GM23338 (cell line): Measurements from ENCODE around the gene TMCO4. TPM values are rescaled to one million over a fixed set of nuclear protein-coding genes. Genes with fewer than 3 reads are reported as not detected.

Source experiments
- ATAC-seq: fragments of 200-7000 bp; cut with Tn5 transposase; 3 replicates; pipeline ENCODE4 v1.9.1; 2020
- DNase-seq: peaks from one replicate; pipeline ENCODE4 v3.0.0-alpha.2; 2015; ENCODE audit warnings: low spot score
- H2AFZ ChIP-seq: fragments of 200-600 bp; sonication (generic); 2 replicates; pipeline ENCODE4 v1.8.0; 2016; ENCODE audit warnings: antibody characterized with exemption, mild to moderate bottlenecking, moderate library complexity
- H3F3A ChIP-seq: fragments of 200-600 bp; sonication (generic); replicated peaks from 2 replicates; pipeline ENCODE4 v1.8.0; 2017; ENCODE audit warnings: antibody characterized with exemption, mixed run types, low read depth
- H3K27ac ChIP-seq: fragments of 200-600 bp; sonication (generic); 2 replicates; pipeline ENCODE4 v1.6.1; 2016; ENCODE audit warnings: low read depth
- H3K27me3 ChIP-seq: fragments of 200-600 bp; sonication (generic); 2 replicates; pipeline ENCODE4 v1.8.0; 2016; ENCODE audit warnings: mild to moderate bottlenecking, mixed run types, moderate library complexity; ENCODE audit not compliant: insufficient read depth
- H3K36me3 ChIP-seq: fragments of 200-600 bp; sonication (generic); 2 replicates; pipeline ENCODE4 v1.8.0; 2016; ENCODE audit warnings: mild to moderate bottlenecking; ENCODE audit not compliant: insufficient read depth
- H3K4me1 ChIP-seq: fragments of 200-600 bp; sonication (generic); 2 replicates; pipeline ENCODE4 v1.8.0; 2016; ENCODE audit warnings: mild to moderate bottlenecking, moderate library complexity; ENCODE audit not compliant: insufficient read depth
- H3K4me2 ChIP-seq: fragments of 200-600 bp; sonication (generic); 2 replicates; pipeline ENCODE4 v1.7.1; 2017; ENCODE audit warnings: mixed run types
- H3K4me3 ChIP-seq: fragments of 200-600 bp; sonication (generic); 2 replicates; pipeline ENCODE4 v1.6.1; 2016; ENCODE audit warnings: mixed run types
- H3K79me2 ChIP-seq: fragments of 200-600 bp; sonication (generic); replicated peaks from 2 replicates; pipeline ENCODE4 v1.8.0; 2017; ENCODE audit warnings: mild to moderate bottlenecking; ENCODE audit not compliant: insufficient read depth
- H3K9me2 ChIP-seq: fragments of 200-600 bp; sonication (generic); 2 replicates; pipeline ENCODE4 v1.8.0; 2017; ENCODE audit not compliant: insufficient read depth
- H4K20me1 ChIP-seq: fragments of 200-600 bp; sonication (generic); replicated peaks from 2 replicates; pipeline ENCODE4 v1.8.0; 2017; ENCODE audit warnings: mild to moderate bottlenecking; ENCODE audit not compliant: insufficient read depth
- H3K27ac Mint-ChIP-seq: 2 replicates; pipeline ENCODE4 v1.8.0; 2020; ENCODE audit warnings: inconsistent platforms, mild to moderate bottlenecking, moderate library complexity, mixed read lengths
- H3K27me3 Mint-ChIP-seq: 3 replicates; pipeline ENCODE4 v1.8.0; 2022; ENCODE audit warnings: low read depth, mild to moderate bottlenecking, moderate library complexity, mixed read lengths, inconsistent platforms; ENCODE audit not compliant: insufficient read depth, poor library complexity
- H3K36me3 Mint-ChIP-seq: 3 replicates; pipeline ENCODE4 v1.8.0; 2021; ENCODE audit warnings: low read depth, mild to moderate bottlenecking, inconsistent platforms, moderate library complexity, mixed read lengths
- H3K4me1 Mint-ChIP-seq: 3 replicates; pipeline ENCODE4 v1.8.0; 2020; ENCODE audit warnings: mild to moderate bottlenecking, inconsistent platforms, mixed read lengths
- H3K4me3 Mint-ChIP-seq: 3 replicates; pipeline ENCODE4 v1.8.0; 2021; ENCODE audit warnings: moderate library complexity, mild to moderate bottlenecking, inconsistent platforms, mixed read lengths
- H3K9me3 Mint-ChIP-seq: 3 replicates; pipeline ENCODE4 v1.8.0; 2020; ENCODE audit warnings: moderate library complexity, mild to moderate bottlenecking, inconsistent platforms, mixed read lengths
- EZH2 ChIP-seq: fragments of 200-600 bp; sonication (generic); IDR thresholded peaks from one replicate; pipeline ENCODE4 v1.8.0; 2017; ENCODE audit warnings: antibody characterized with exemption, mild to moderate bottlenecking, low read depth; ENCODE audit not compliant: unreplicated experiment
- EZH2phosphoT487 ChIP-seq: fragments of 200-600 bp; sonication (generic); IDR thresholded peaks from one replicate; pipeline ENCODE4 v1.8.1; 2018; ENCODE audit warnings: antibody characterized with exemption; ENCODE audit not compliant: unreplicated experiment
- POLR2AphosphoS5 ChIP-seq: IDR thresholded peaks from 2 replicates; pipeline ENCODE4 v1.6.1; 2016; ENCODE audit warnings: antibody characterized with exemption, low read depth
- polyA plus RNA-seq: library from polyadenylated mRNA; unstranded; fragments of >200 nt; fragmentation: Nextera tagmentation; extraction: Ambion mirVana; gene quantifications from 2 replicates; pipeline ENCODE4 v1.2.1, GENCODE V29; 2016
- total RNA-seq: library from RNA; depleted of rRNA; stranded (reverse); fragments of >200 nt; shearing (Covaris generic); gene quantifications from 2 replicates; pipeline ENCODE4 v1.2.3, GENCODE V29; 2014
- TF ChIP-seq, protein P1 (sequence below): IDR thresholded peaks from one replicate; pipeline ENCODE4 v1.6.1; 2018; ENCODE audit warnings: antibody characterized with exemption; ENCODE audit not compliant: unreplicated experiment
- TF ChIP-seq, protein P2 (sequence below), 2 experiments: fragments of 200-600 bp in 1 of 2; sonication (generic) in 1 of 2; conservative IDR thresholded peaks; 2 replicates each; pipeline versions ENCODE4 v1.5.1 to v1.6.1; 2016 to 2017; ENCODE audit warnings: antibody characterized with exemption in 2 of 2, low read depth in 2 of 2, mild to moderate bottlenecking in 2 of 2, moderate library complexity in 1 of 2
- TF ChIP-seq, protein P3 (sequence below): fragments of 250-450 bp; sonication (Bioruptor Pico); IDR thresholded peaks from 2 replicates; pipeline ENCODE4 v1.5.0; 2020; ENCODE audit warnings: mild to moderate bottlenecking, moderate library complexity

Gene TMCO4
- total and polyA plus RNA-seq, 2 experiments from 2014 or later: 2.6 to 6.9 TPM

GRCh38 chr1:19640363-19641316 is 159.1 kb downstream of the TMCO4 start:
- H3K27ac ChIP-seq: no peak overlapping the region
- H3K4me1 ChIP-seq: peaks cover 11% of the 10 kb centered on the region
- no peak overlapping the region for H3K4me3 Mint-ChIP-seq
- H3K27ac Mint-ChIP-seq: no peak overlapping the region
- H3K36me3 Mint-ChIP-seq: peaks cover 2% of the 10 kb centered on the region; the same call in 2 of the 3 replicates
- ATAC-seq (peak; percentile 72), DNase-seq (peak; percentile 88)
- no peak for TF ChIP-seq EZH2
- no peak for TF ChIP-seq EZH2phosphoT487
- peaks cover 39% of the 10 kb centered on the region for H3K27me3 ChIP-seq
- peaks cover 14% of the 10 kb centered on the region for H3K4me1 Mint-ChIP-seq
- no peak overlapping the region for H2AFZ ChIP-seq
- H4K20me1 ChIP-seq: 0 out of 2 replicates have a peak, but pooled peaks cover 3% of the 10 kb centered on the region
- no peak overlapping the region for H3K4me3 ChIP-seq
- peaks cover 5% of the 10 kb centered on the region; the same call in 1 of the 2 replicates for H3F3A ChIP-seq
- peak overlapping the region; percentile 35 for H3K4me2 ChIP-seq
- no peaks in the 10 kb centered on the region for H3K36me3 ChIP-seq
- no peaks in the 10 kb centered on the region for H3K9me2 ChIP-seq
- no peaks in the 10 kb centered on the region for H3K9me3 Mint-ChIP-seq
- no peaks in the 10 kb centered on the region for H3K79me2 ChIP-seq
- H3K27me3 Mint-ChIP-seq: peaks cover 41% of the 10 kb centered on the region

DNA sequence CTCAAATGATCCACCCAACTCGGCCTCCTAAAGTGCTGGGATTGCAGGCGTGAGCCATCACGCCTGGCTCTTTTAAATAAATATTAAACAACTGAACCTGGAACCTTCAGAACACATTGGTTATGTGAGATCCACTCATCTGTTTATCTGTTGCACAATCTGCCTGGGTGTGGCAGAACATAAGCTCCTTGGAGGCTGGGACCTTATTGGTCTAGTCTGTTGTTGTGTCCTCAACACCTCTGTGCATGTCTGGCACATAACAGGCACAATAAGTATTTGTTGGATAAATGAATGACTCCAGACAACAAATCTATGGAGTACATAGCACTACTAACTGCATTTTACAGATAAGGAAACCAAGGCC is 159.7 kb downstream of the TMCO4 start:
- Histone ChIP-seq H3K27ac (no peak overlapping the region), H3K4me1 (0 out of 2 replicates have a peak, but pooled peaks cover 7% of the 10 kb centered on the region), H3K4me3 (no peak overlapping the region), H2AFZ (no peak overlapping the region), H3K36me3 (no peaks in the 10 kb centered on the region), H3K9me2 (no peaks in the 10 kb centered on the region), H4K20me1 (0 out of 2 replicates have a peak, but pooled peaks cover 3% of the 10 kb centered on the region), H3F3A (peaks cover 5% of the 10 kb centered on the region; the same call in 1 of the 2 replicates), H3K27me3 (peaks cover 32% of the 10 kb centered on the region), H3K4me2 (peak overlapping the region; percentile 35), H3K79me2 (no peaks in the 10 kb centered on the region)
- Mint-ChIP-seq H3K9me3 (no peaks in the 10 kb centered on the region), H3K36me3 (peaks cover 2% of the 10 kb centered on the region; the same call in 2 of the 3 replicates), H3K27me3 (peaks cover 35% of the 10 kb centered on the region), H3K4me3 (no peak overlapping the region), H3K27ac (no peak overlapping the region), H3K4me1 (peaks cover 12% of the 10 kb centered on the region)
- no peak for DNase-seq
- ATAC-seq: no peak
- TF ChIP-seq, protein P1, sequence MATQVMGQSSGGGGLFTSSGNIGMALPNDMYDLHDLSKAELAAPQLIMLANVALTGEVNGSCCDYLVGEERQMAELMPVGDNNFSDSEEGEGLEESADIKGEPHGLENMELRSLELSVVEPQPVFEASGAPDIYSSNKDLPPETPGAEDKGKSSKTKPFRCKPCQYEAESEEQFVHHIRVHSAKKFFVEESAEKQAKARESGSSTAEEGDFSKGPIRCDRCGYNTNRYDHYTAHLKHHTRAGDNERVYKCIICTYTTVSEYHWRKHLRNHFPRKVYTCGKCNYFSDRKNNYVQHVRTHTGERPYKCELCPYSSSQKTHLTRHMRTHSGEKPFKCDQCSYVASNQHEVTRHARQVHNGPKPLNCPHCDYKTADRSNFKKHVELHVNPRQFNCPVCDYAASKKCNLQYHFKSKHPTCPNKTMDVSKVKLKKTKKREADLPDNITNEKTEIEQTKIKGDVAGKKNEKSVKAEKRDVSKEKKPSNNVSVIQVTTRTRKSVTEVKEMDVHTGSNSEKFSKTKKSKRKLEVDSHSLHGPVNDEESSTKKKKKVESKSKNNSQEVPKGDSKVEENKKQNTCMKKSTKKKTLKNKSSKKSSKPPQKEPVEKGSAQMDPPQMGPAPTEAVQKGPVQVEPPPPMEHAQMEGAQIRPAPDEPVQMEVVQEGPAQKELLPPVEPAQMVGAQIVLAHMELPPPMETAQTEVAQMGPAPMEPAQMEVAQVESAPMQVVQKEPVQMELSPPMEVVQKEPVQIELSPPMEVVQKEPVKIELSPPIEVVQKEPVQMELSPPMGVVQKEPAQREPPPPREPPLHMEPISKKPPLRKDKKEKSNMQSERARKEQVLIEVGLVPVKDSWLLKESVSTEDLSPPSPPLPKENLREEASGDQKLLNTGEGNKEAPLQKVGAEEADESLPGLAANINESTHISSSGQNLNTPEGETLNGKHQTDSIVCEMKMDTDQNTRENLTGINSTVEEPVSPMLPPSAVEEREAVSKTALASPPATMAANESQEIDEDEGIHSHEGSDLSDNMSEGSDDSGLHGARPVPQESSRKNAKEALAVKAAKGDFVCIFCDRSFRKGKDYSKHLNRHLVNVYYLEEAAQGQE: no peak
- no peak for TF ChIP-seq EZH2
- TF ChIP-seq POLR2AphosphoS5: no peak
- TF ChIP-seq, protein P2, sequence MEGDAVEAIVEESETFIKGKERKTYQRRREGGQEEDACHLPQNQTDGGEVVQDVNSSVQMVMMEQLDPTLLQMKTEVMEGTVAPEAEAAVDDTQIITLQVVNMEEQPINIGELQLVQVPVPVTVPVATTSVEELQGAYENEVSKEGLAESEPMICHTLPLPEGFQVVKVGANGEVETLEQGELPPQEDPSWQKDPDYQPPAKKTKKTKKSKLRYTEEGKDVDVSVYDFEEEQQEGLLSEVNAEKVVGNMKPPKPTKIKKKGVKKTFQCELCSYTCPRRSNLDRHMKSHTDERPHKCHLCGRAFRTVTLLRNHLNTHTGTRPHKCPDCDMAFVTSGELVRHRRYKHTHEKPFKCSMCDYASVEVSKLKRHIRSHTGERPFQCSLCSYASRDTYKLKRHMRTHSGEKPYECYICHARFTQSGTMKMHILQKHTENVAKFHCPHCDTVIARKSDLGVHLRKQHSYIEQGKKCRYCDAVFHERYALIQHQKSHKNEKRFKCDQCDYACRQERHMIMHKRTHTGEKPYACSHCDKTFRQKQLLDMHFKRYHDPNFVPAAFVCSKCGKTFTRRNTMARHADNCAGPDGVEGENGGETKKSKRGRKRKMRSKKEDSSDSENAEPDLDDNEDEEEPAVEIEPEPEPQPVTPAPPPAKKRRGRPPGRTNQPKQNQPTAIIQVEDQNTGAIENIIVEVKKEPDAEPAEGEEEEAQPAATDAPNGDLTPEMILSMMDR (conservative IDR thresholded peaks at IDR 0.05; ENCODE audit: low read depth in 2 of 2): no peak
- TF ChIP-seq, protein P3, sequence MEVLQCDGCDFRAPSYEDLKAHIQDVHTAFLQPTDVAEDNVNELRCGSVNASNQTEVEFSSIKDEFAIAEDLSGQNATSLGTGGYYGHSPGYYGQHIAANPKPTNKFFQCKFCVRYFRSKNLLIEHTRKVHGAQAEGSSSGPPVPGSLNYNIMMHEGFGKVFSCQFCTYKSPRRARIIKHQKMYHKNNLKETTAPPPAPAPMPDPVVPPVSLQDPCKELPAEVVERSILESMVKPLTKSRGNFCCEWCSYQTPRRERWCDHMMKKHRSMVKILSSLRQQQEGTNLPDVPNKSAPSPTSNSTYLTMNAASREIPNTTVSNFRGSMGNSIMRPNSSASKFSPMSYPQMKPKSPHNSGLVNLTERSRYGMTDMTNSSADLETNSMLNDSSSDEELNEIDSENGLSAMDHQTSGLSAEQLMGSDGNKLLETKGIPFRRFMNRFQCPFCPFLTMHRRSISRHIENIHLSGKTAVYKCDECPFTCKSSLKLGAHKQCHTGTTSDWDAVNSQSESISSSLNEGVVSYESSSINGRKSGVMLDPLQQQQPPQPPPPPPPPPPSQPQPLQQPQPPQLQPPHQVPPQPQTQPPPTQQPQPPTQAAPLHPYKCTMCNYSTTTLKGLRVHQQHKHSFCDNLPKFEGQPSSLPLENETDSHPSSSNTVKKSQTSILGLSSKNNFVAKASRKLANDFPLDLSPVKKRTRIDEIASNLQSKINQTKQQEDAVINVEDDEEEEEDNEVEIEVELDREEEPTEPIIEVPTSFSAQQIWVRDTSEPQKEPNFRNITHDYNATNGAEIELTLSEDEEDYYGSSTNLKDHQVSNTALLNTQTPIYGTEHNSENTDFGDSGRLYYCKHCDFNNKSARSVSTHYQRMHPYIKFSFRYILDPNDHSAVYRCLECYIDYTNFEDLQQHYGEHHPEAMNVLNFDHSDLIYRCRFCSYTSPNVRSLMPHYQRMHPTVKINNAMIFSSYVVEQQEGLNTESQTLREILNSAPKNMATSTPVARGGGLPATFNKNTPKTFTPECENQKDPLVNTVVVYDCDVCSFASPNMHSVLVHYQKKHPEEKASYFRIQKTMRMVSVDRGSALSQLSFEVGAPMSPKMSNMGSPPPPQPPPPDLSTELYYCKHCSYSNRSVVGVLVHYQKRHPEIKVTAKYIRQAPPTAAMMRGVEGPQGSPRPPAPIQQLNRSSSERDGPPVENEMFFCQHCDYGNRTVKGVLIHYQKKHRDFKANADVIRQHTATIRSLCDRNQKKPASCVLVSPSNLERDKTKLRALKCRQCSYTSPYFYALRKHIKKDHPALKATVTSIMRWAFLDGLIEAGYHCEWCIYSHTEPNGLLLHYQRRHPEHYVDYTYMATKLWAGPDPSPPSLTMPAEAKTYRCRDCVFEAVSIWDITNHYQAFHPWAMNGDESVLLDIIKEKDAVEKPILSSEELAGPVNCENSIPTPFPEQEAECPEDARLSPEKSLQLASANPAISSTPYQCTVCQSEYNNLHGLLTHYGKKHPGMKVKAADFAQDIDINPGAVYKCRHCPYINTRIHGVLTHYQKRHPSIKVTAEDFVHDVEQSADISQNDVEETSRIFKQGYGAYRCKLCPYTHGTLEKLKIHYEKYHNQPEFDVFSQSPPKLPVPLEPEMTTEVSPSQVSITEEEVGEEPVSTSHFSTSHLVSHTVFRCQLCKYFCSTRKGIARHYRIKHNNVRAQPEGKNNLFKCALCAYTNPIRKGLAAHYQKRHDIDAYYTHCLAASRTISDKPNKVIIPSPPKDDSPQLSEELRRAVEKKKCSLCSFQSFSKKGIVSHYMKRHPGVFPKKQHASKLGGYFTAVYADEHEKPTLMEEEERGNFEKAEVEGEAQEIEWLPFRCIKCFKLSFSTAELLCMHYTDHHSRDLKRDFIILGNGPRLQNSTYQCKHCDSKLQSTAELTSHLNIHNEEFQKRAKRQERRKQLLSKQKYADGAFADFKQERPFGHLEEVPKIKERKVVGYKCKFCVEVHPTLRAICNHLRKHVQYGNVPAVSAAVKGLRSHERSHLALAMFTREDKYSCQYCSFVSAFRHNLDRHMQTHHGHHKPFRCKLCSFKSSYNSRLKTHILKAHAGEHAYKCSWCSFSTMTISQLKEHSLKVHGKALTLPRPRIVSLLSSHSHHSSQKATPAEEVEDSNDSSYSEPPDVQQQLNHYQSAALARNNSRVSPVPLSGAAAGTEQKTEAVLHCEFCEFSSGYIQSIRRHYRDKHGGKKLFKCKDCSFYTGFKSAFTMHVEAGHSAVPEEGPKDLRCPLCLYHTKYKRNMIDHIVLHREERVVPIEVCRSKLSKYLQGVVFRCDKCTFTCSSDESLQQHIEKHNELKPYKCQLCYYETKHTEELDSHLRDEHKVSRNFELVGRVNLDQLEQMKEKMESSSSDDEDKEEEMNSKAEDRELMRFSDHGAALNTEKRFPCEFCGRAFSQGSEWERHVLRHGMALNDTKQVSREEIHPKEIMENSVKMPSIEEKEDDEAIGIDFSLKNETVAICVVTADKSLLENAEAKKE (CRISPR knock-in tag): no peak
